PC-3 (cell line): Measurements from ENCODE around the gene CTXN3. TPM values are rescaled to one million over a fixed set of nuclear protein-coding genes. Genes with fewer than 3 reads are reported as not detected.

Experiments used
- ATAC-seq: fragments of 200-7000 bp; cut with Tn5 transposase; 2 replicates; pipeline ENCODE4 v1.9.1; 2020; ENCODE audit warnings: mild to moderate bottlenecking, moderate library complexity
- Bru-seq: library from RNA; stranded (reverse); fragments of 400-500 nt; gene quantifications from one replicate; lab custom pipeline; 2021; lab: Mats Ljungman, UMichigan
- BruChase-seq, 2 experiments: library from RNA; stranded (reverse); fragments of 400-500 nt; gene quantifications; one replicate each; lab custom pipeline; 2021; lab: Mats Ljungman, UMichigan
- BruUV-seq: library from RNA; stranded (reverse); fragments of 400-500 nt; replicated peaks from 2 replicates; lab custom pipeline; 2021; lab: Mats Ljungman, UMichigan
- CTCF ChIA-PET: fragments of 300-600 bp; sonication (Branson Sonifier 250); formaldehyde crosslinking; loops from one replicate; lab custom pipeline; 2022; ENCODE audit warnings: antibody characterized with exemption; lab: Charles Lee
- POLR2A ChIA-PET: fragments of 300-600 bp; sonication (Branson Sonifier 250); formaldehyde crosslinking; loops from one replicate; lab custom pipeline; 2022; ENCODE audit warnings: antibody characterized with exemption; ENCODE audit not compliant: unreplicated experiment; lab: Charles Lee
- DNase-seq: peaks from one replicate; pipeline ENCODE4 v3.0.0-alpha.2; 2015
- H2AFZ ChIP-seq: fragments of 300-600 bp; sonication (generic); 2 replicates; pipeline ENCODE4 v1.6.0; 2016; ENCODE audit warnings: antibody characterized with exemption, low read length
- H3F3A ChIP-seq: fragments of 300-600 bp; sonication (generic); one replicate; pipeline ENCODE4 v1.6.0; 2017; ENCODE audit warnings: antibody characterized with exemption, low read length, control low read depth, mild to moderate bottlenecking; ENCODE audit not compliant: unreplicated experiment
- H3K27ac ChIP-seq: fragments of 300-600 bp; sonication (generic); 2 replicates; pipeline ENCODE4 v1.5.1; 2016; ENCODE audit warnings: mild to moderate bottlenecking, low read length
- H3K27me3 ChIP-seq: fragments of 300-600 bp; sonication (generic); 2 replicates; pipeline ENCODE4 v1.6.1; 2016; ENCODE audit warnings: low read length, mixed read lengths
- H3K36me3 ChIP-seq: fragments of 300-600 bp; sonication (generic); 2 replicates; pipeline ENCODE4 v1.6.1; 2016; ENCODE audit warnings: low read depth, mixed run types, low read length, mixed read lengths
- H3K4me1 ChIP-seq: fragments of 300-600 bp; sonication (generic); 2 replicates; pipeline ENCODE4 v1.5.1; 2016; ENCODE audit warnings: low read length; ENCODE audit not compliant: insufficient read depth
- H3K4me2 ChIP-seq: fragments of 300-600 bp; sonication (generic); 2 replicates; pipeline ENCODE4 v1.6.0; 2016; ENCODE audit warnings: low read length
- H3K4me3 ChIP-seq: fragments of 300-600 bp; sonication (generic); 2 replicates; pipeline ENCODE4 v1.5.1; 2016; ENCODE audit warnings: mild to moderate bottlenecking, low read length, mixed read lengths
- H3K79me2 ChIP-seq: fragments of 300-600 bp; sonication (generic); 2 replicates; pipeline ENCODE4 v1.6.1; 2017; ENCODE audit warnings: low read length, mixed read lengths
- H3K9ac ChIP-seq: fragments of 300-600 bp; sonication (generic); 2 replicates; pipeline ENCODE4 v1.6.0; 2016; ENCODE audit warnings: mild to moderate bottlenecking, low read length
- H3K9me2 ChIP-seq: fragments of 300-600 bp; sonication (generic); replicated peaks from 2 replicates; pipeline ENCODE4 v1.6.1; 2016; ENCODE audit warnings: mixed run types, low read length, mixed read lengths
- H3K9me3 ChIP-seq: fragments of 300-600 bp; sonication (generic); 2 replicates; pipeline ENCODE4 v1.6.1; 2016; ENCODE audit warnings: low read length, mixed read lengths
- H4K20me1 ChIP-seq: fragments of 300-600 bp; sonication (generic); 2 replicates; pipeline ENCODE4 v1.6.1; 2016; ENCODE audit warnings: low read length, mixed read lengths
- EZH2 ChIP-seq: fragments of 300-600 bp; sonication (generic); IDR thresholded peaks from one replicate; pipeline ENCODE4 v1.6.1; 2017; ENCODE audit warnings: antibody characterized with exemption, mild to moderate bottlenecking, low read length; ENCODE audit not compliant: unreplicated experiment
- EZH2phosphoT487 ChIP-seq: fragments of 300-600 bp; sonication (generic); IDR thresholded peaks from 2 replicates; pipeline ENCODE4 v1.6.1; 2018; ENCODE audit warnings: mild to moderate bottlenecking, antibody characterized with exemption, low read length, borderline replicate concordance
- intact Hi-C: fragments of 100-400 bp; cut with micrococcal nuclease; formaldehyde crosslinking; loops from 2 replicates; pipeline ENCODE4 v1.9.0; 2023
- long read RNA-seq: library from polyadenylated mRNA; unstranded; transcript quantifications from one replicate; pipeline ENCODE4 v2.0.0, GENCODE V29; 2021; ENCODE audit not compliant: unreplicated experiment
- total RNA-seq: library from RNA; depleted of rRNA; stranded (reverse); fragments of >200 nt; gene quantifications from 2 replicates; pipeline ENCODE4 v1.2.3, GENCODE V29; 2014; rRNA removed
- TF ChIP-seq, protein P1 (sequence below): fragments of 300-600 bp; sonication (generic); conservative IDR thresholded peaks from 2 replicates; pipeline ENCODE4 v1.5.1; 2017; ENCODE audit warnings: antibody characterized with exemption, low read depth, mild to moderate bottlenecking, low read length

Gene CTXN3
- not detected in 2 replicates for total RNA-seq
- Bru-seq, nascent RNA = not detected
- BruChase-seq, experiment 1, labeled RNA remaining after a 6-hour chase = percentile 23 among the genes with signal in this experiment
- percentile 15 among the genes with signal in this experiment for BruChase-seq, experiment 2, labeled RNA remaining after a 2-hour chase
- long read RNA-seq = 0 reads

DNA sequence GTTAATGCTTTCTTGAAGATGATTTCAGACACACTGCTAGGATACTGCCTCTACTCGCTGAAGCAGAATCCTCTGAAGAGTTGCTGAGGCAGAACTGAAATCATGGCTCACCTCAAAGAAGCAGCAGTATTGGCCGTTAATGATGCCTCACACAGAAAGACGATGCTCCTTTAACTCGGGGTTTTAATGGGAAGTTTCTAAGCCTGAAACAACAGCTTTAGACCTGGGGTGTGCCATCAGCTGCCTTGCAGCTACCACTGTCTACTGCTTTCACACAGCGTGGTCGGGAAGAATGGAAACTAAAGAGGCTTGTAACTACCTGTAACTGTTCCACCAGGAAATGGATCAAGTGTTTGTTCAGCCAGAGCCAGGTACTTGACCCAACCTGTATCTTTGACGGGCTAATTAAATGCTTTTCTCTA lies at the start of gene CTXN3:
TSS of gene CTXN3 (plus strand) at position 65 of the 422 bp plus-strand sequence. CDS start 8,440 bp downstream, outside the sequence.
- H3K9me3 ChIP-seq = no peaks in the 10 kb centered on the region
- no peak within 1 kb of the TSS for H3K27ac ChIP-seq
- ChIA-PET POLR2A (no interaction called here), CTCF (no interaction called here)
- no TSS peak for BruUV-seq
- H3K9ac ChIP-seq = no peak within 1 kb of the TSS
- H2AFZ ChIP-seq = no peak within 1 kb of the TSS
- H3K79me2 ChIP-seq = no peaks in the 10 kb centered on the region
- ATAC-seq (no peak), DNase-seq (no peak)
- intact Hi-C loops = no loop called here
- no peak within 1 kb of the TSS for H3K4me3 ChIP-seq
- no peak within 1 kb of the TSS for H3K4me2 ChIP-seq
- H4K20me1 ChIP-seq = no peaks in the 10 kb centered on the region
- no peaks in the 10 kb centered on the region for H3K36me3 ChIP-seq
- TF ChIP-seq EZH2phosphoT487 = no peak
- peak; percentile 31 for TF ChIP-seq EZH2
- H3K4me1 ChIP-seq = no peaks in the 10 kb centered on the region
- no peaks in the 10 kb centered on the region for H3K9me2 ChIP-seq
- H3F3A ChIP-seq = no peaks in the 10 kb centered on the region
- H3K27me3 ChIP-seq = peaks cover 98% of the 10 kb centered on the region

DNA sequence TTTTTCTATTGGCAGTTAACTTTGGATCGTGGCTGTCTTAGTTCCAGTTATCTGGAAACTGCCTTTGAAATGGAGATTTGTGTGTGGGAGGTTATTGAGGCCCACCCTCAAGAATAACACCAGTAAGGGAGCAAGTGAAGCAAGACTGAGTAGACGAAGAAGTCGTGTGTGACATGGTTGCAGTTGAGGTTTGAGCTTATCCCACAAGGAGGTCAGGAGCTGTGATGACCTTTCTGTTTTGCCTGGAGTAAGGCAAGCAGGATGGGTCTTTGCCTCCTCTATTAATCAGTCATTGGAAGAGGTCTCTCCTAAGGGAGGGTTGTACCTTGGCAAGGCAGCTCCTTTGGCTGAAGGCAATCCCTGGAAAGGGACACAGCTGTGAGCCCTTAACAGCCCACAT lies 49.6 kb upstream of the CTXN3 start:
- TF ChIP-seq EZH2 = no peak
- TF ChIP-seq, protein P1, sequence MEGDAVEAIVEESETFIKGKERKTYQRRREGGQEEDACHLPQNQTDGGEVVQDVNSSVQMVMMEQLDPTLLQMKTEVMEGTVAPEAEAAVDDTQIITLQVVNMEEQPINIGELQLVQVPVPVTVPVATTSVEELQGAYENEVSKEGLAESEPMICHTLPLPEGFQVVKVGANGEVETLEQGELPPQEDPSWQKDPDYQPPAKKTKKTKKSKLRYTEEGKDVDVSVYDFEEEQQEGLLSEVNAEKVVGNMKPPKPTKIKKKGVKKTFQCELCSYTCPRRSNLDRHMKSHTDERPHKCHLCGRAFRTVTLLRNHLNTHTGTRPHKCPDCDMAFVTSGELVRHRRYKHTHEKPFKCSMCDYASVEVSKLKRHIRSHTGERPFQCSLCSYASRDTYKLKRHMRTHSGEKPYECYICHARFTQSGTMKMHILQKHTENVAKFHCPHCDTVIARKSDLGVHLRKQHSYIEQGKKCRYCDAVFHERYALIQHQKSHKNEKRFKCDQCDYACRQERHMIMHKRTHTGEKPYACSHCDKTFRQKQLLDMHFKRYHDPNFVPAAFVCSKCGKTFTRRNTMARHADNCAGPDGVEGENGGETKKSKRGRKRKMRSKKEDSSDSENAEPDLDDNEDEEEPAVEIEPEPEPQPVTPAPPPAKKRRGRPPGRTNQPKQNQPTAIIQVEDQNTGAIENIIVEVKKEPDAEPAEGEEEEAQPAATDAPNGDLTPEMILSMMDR = no peak
- no peak for TF ChIP-seq EZH2phosphoT487
- Histone ChIP-seq H3F3A (no peaks in the 10 kb centered on the region), H3K4me3 (no peak overlapping the region), H3K9me3 (no peaks in the 10 kb centered on the region), H4K20me1 (no peaks in the 10 kb centered on the region), H2AFZ (no peak overlapping the region), H3K36me3 (no peaks in the 10 kb centered on the region), H3K4me2 (no peak overlapping the region), H3K9ac (no peak overlapping the region), H3K4me1 (no peaks in the 10 kb centered on the region), H3K27me3 (peaks cover 43% of the 10 kb centered on the region), H3K27ac (no peak overlapping the region), H3K79me2 (no peaks in the 10 kb centered on the region), H3K9me2 (no peaks in the 10 kb centered on the region)
- POLR2A ChIA-PET = no interaction called here
- DNase-seq (no peak), ATAC-seq (no peak)
- intact Hi-C loops = no loop called here
- BruUV-seq = no TSS peak
- CTCF ChIA-PET = no interaction called here

DNA sequence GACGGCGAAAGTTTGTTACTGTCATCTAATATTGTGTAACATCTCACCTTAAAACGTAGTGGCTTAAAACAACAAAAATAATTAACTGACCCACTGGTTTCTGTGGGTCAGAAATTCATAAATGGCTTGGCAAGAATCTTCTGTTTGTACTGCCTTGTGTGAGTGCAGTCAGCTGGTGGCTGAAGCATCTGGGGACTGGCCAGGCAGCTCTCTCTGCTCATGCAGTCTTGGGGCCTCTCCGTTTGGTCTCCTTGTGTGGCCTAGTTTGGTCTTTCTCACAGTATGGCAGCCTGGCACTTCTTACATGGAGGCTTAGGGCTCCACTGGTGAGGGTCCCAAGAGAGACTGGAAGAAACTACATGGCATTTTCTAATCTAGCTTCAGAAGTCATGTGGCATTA lies 49.0 kb upstream of the CTXN3 start:
- Histone ChIP-seq H3K36me3 (no peaks in the 10 kb centered on the region), H3K4me2 (no peak overlapping the region), H3K9me2 (no peaks in the 10 kb centered on the region), H3K4me3 (no peak overlapping the region), H3K27me3 (peaks cover 47% of the 10 kb centered on the region), H3K27ac (no peak overlapping the region), H4K20me1 (no peaks in the 10 kb centered on the region), H2AFZ (no peak overlapping the region), H3K9me3 (no peaks in the 10 kb centered on the region), H3K9ac (no peak overlapping the region), H3F3A (no peaks in the 10 kb centered on the region), H3K79me2 (no peaks in the 10 kb centered on the region), H3K4me1 (no peaks in the 10 kb centered on the region)
- DNase-seq = no peak
- TF ChIP-seq EZH2 = no peak
- ATAC-seq = no peak
- ChIA-PET POLR2A (no interaction called here), CTCF (no interaction called here)
- no TSS peak for BruUV-seq
- intact Hi-C loops = no loop called here
